MM.1S (cell line): Measurements from ENCODE around the gene S100A13.

Experiments
- DNase-seq: peaks from one replicate; pipeline ENCODE4 v3.0.0-alpha.2; 2015
- H2AFZ ChIP-seq: fragments of 300-600 bp; sonication (generic); 2 replicates; pipeline ENCODE4 v1.6.0; 2016; ENCODE audit warnings: antibody characterized with exemption, low read length
- H3F3A ChIP-seq: fragments of 300-600 bp; sonication (generic); 2 replicates; pipeline ENCODE4 v1.6.1; 2016; ENCODE audit warnings: mild to moderate bottlenecking, antibody characterized with exemption, low read length, moderate library complexity, mixed read lengths; ENCODE audit not compliant: insufficient read depth
- H3K27ac ChIP-seq: fragments of 300-600 bp; sonication (generic); 2 replicates; pipeline ENCODE4 v1.5.1; 2016; ENCODE audit warnings: mild to moderate bottlenecking, low read length
- H3K27me3 ChIP-seq: fragments of 300-600 bp; sonication (generic); replicated peaks from 2 replicates; pipeline ENCODE4 v1.6.0; 2016; ENCODE audit warnings: low read length; ENCODE audit not compliant: insufficient read depth
- H3K36me3 ChIP-seq: fragments of 300-600 bp; sonication (generic); replicated peaks from 2 replicates; pipeline ENCODE4 v1.6.1; 2016; ENCODE audit warnings: mild to moderate bottlenecking, low read length, mixed read lengths; ENCODE audit not compliant: insufficient read depth
- H3K4me1 ChIP-seq: fragments of 300-600 bp; sonication (generic); 2 replicates; pipeline ENCODE4 v1.6.1; 2016; ENCODE audit warnings: low read length, mixed read lengths
- H3K4me2 ChIP-seq: fragments of 300-600 bp; sonication (generic); 2 replicates; pipeline ENCODE4 v1.6.0; 2016; ENCODE audit warnings: low read depth, low read length
- H3K4me3 ChIP-seq: fragments of 300-600 bp; sonication (generic); 2 replicates; pipeline ENCODE4 v1.5.1; 2016; ENCODE audit warnings: low read length, mixed read lengths
- H3K79me2 ChIP-seq: fragments of 300-600 bp; sonication (generic); 2 replicates; pipeline ENCODE4 v1.6.1; 2016; ENCODE audit warnings: mixed run types, low read length, mixed read lengths
- H3K9ac ChIP-seq: fragments of 300-600 bp; sonication (generic); 2 replicates; pipeline ENCODE4 v1.6.1; 2016; ENCODE audit warnings: low read length, mixed read lengths
- H3K9me2 ChIP-seq: fragments of 300-600 bp; sonication (generic); replicated peaks from 2 replicates; pipeline ENCODE4 v1.6.1; 2016; ENCODE audit warnings: mild to moderate bottlenecking, low read length, mixed read lengths; ENCODE audit not compliant: insufficient read depth
- H3K9me3 ChIP-seq: fragments of 300-600 bp; sonication (generic); replicated peaks from 2 replicates; pipeline ENCODE4 v1.6.1; 2016; ENCODE audit warnings: mild to moderate bottlenecking, low read length, mixed read lengths; ENCODE audit not compliant: insufficient read depth
- H4K20me1 ChIP-seq: fragments of 300-600 bp; sonication (generic); 2 replicates; pipeline ENCODE4 v1.6.1; 2016; ENCODE audit warnings: mild to moderate bottlenecking, low read length, moderate library complexity, mixed read lengths; ENCODE audit not compliant: insufficient read depth
- EZH2 ChIP-seq: fragments of 300-600 bp; sonication (generic); optimal IDR thresholded peaks from 2 replicates; pipeline ENCODE3; 2017; ENCODE audit warnings: low read depth, mild to moderate bottlenecking, antibody characterized with exemption, low read length, mixed read lengths
- EZH2phosphoT487 ChIP-seq: fragments of 300-600 bp; sonication (generic); IDR thresholded peaks from 2 replicates; pipeline ENCODE4 v1.6.1; 2018; ENCODE audit warnings: antibody characterized with exemption, low read length
- TF ChIP-seq, protein P1 (sequence below): fragments of 300-600 bp; sonication (generic); IDR thresholded peaks from 2 replicates; pipeline ENCODE4 v1.5.1; 2016; ENCODE audit warnings: antibody characterized with exemption, low read length, mixed read lengths

S100A13 gene

DNA sequence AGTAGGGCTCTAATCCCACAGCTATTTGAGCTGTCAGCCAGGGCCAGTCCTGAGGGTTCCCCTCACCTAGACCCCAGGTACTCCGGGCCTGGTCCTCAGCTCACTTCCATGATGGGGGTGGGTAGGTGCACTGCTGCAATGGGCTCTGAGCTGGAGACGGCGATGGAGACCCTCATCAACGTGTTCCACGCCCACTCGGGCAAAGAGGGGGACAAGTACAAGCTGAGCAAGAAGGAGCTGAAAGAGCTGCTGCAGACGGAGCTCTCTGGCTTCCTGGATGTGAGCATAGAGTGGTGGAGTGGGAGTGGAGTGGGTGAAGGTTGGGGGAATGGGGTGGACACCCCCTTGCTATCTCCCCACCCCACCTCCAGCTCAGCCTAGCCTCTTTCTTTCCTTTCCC is 3.1 kb upstream of the S100A13 start:
- H3K27me3 ChIP-seq: no peaks in the 10 kb centered on the region
- no peak overlapping the region for H3K4me3 ChIP-seq
- peaks cover 5% of the 10 kb centered on the region for H3F3A ChIP-seq
- no peak overlapping the region for H3K9ac ChIP-seq
- H3K4me1 ChIP-seq: peaks cover 4% of the 10 kb centered on the region; the same call in 1 of the 2 replicates
- TF ChIP-seq, protein P1, sequence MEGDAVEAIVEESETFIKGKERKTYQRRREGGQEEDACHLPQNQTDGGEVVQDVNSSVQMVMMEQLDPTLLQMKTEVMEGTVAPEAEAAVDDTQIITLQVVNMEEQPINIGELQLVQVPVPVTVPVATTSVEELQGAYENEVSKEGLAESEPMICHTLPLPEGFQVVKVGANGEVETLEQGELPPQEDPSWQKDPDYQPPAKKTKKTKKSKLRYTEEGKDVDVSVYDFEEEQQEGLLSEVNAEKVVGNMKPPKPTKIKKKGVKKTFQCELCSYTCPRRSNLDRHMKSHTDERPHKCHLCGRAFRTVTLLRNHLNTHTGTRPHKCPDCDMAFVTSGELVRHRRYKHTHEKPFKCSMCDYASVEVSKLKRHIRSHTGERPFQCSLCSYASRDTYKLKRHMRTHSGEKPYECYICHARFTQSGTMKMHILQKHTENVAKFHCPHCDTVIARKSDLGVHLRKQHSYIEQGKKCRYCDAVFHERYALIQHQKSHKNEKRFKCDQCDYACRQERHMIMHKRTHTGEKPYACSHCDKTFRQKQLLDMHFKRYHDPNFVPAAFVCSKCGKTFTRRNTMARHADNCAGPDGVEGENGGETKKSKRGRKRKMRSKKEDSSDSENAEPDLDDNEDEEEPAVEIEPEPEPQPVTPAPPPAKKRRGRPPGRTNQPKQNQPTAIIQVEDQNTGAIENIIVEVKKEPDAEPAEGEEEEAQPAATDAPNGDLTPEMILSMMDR: no peak
- no peak for TF ChIP-seq EZH2phosphoT487
- H3K79me2 ChIP-seq: peaks cover 14% of the 10 kb centered on the region
- no peak overlapping the region for H3K27ac ChIP-seq
- no peaks in the 10 kb centered on the region for H3K9me2 ChIP-seq
- no peak for DNase-seq
- H3K36me3 ChIP-seq: no peaks in the 10 kb centered on the region
- H2AFZ ChIP-seq: no peak overlapping the region
- H4K20me1 ChIP-seq: no peaks in the 10 kb centered on the region
- no peak overlapping the region for H3K4me2 ChIP-seq
- no peaks in the 10 kb centered on the region for H3K9me3 ChIP-seq

DNA sequence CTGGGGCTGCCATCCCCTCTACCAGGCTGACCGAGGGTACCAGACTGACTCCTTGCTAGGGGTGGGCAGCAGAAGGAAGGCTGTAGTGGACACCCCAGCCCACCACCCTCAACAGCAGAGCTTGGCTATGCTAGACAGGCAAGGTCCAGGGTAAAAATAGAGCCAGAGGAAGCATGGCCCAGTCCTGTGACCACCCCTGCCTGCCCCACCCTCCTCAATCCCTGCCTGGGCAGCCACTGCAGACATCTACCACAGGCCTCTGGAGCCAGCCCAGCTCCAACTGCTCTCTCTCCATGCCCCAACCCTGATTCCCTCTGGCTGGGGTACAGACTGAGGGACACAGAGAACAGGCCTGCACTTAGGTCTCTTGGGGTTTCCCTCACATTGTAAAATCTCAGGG is 2.7 kb upstream of the S100A13 start:
- Histone ChIP-seq H3K4me1 (peaks cover 4% of the 10 kb centered on the region; the same call in 1 of the 2 replicates), H3K9me3 (no peaks in the 10 kb centered on the region), H3K9ac (no peak overlapping the region), H3K27ac (no peak overlapping the region), H3K27me3 (no peaks in the 10 kb centered on the region), H3K79me2 (peaks cover 10% of the 10 kb centered on the region), H3K4me2 (no peak overlapping the region), H2AFZ (no peak overlapping the region), H4K20me1 (no peaks in the 10 kb centered on the region), H3K9me2 (no peaks in the 10 kb centered on the region), H3K4me3 (no peak overlapping the region), H3F3A (peaks cover 5% of the 10 kb centered on the region), H3K36me3 (no peaks in the 10 kb centered on the region)
- no peak for DNase-seq
- TF ChIP-seq EZH2: no peak
- TF ChIP-seq, protein P1: no peak
- TF ChIP-seq EZH2phosphoT487: no peak

DNA sequence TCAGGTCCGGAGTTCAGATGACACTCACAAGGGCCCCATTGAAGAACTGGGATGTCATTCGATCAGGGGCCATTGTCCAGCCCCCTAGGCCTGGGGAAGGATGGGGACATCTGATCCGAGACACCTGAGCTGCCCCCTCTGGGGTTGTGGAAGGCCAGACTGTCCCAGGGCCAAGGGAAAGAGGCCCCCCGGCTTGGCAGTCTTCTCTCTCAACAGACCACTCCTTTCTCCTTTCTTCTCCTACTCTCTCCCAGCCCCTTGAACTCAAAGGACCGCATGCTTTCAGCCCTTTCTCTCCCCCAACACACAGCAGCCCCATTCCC is 2.0 kb upstream of the S100A13 start:
- no peak overlapping the region for H3K9ac ChIP-seq
- no peak overlapping the region for H3K4me3 ChIP-seq
- H3K4me1 ChIP-seq: peaks cover 4% of the 10 kb centered on the region; the same call in 1 of the 2 replicates
- H3K36me3 ChIP-seq: no peaks in the 10 kb centered on the region
- DNase-seq: no peak
- H3K27ac ChIP-seq: no peak overlapping the region
- no peak for TF ChIP-seq EZH2
- TF ChIP-seq, protein P1: no peak
- no peak for TF ChIP-seq EZH2phosphoT487
- peaks cover 3% of the 10 kb centered on the region for H3K79me2 ChIP-seq
- no peak overlapping the region for H2AFZ ChIP-seq
- H3K27me3 ChIP-seq: no peaks in the 10 kb centered on the region
- H3K9me3 ChIP-seq: no peaks in the 10 kb centered on the region
- H3K9me2 ChIP-seq: no peaks in the 10 kb centered on the region
- peaks cover 4% of the 10 kb centered on the region; the same call in 1 of the 2 replicates for H3F3A ChIP-seq
- H3K4me2 ChIP-seq: no peak overlapping the region
- H4K20me1 ChIP-seq: no peaks in the 10 kb centered on the region
